GM06990 (cell line): ENCODE results near the gene ACY1.

Experiments
- DNase-seq: peaks from one replicate; pipeline ENCODE4 v3.0.0-alpha.2; 2011; ENCODE audit not compliant: insufficient read length; ENCODE audit errors: extremely low read depth
- H3K27me3 ChIP-seq: replicated peaks from 2 replicates; pipeline ENCODE4 v1.6.0; 2011; ENCODE audit warnings: low read length; ENCODE audit not compliant: control insufficient read depth, insufficient read depth
- H3K36me3 ChIP-seq: 2 replicates; pipeline ENCODE4 v1.5.1; 2011; ENCODE audit warnings: low read length; ENCODE audit not compliant: control insufficient read depth, insufficient read depth
- H3K4me3 ChIP-seq: replicated peaks from 2 replicates; pipeline ENCODE4 v1.5.1; 2011; ENCODE audit warnings: low read depth, mild to moderate bottlenecking, control low read depth, low read length
- TF ChIP-seq, protein P1 (sequence below): IDR thresholded peaks from 2 replicates; pipeline ENCODE4 v1.5.1; 2011; ENCODE audit warnings: low read length, control low read depth, mild to moderate bottlenecking, inconsistent platforms; ENCODE audit not compliant: insufficient read depth, poor library complexity, severe bottlenecking

ACY1 gene

DNA sequence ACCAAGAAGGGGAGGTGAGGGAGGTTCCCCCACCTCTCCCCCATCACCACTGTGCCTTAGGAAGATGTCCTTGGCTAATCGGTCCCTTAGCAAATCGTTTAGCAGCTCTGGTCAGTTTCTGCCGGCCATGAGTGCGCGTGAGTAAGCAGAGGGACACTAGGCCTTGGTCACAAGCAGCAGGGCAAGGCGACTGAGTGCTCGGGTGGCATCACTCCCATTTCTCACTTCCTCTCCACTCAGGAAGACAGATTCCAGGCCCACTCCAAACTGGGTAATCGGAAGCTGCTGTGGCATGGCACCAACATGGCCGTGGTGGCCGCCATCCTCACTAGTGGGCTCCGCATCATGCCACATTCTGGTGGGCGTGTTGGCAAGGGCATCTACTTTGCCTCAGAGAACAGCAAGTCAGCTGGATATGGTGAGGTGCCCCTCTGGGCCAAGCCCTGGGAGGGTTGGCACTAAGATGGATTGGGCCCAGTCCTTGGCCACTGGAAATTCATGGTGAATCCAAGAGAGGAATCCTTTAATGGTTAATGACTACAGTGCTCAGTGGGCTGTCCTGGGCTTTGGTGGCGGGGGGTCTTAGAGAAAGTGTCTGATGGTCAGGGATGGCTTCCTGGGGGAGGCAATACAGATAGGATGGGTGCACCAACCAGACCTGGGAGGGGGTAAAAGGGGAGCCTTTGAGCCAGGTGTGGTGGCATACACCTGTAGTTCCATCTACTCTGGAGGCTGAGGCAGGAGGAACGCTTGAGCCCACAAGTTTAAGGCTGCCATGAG lies 37.2 kb upstream of the ACY1 start:
- TF ChIP-seq, protein P1, sequence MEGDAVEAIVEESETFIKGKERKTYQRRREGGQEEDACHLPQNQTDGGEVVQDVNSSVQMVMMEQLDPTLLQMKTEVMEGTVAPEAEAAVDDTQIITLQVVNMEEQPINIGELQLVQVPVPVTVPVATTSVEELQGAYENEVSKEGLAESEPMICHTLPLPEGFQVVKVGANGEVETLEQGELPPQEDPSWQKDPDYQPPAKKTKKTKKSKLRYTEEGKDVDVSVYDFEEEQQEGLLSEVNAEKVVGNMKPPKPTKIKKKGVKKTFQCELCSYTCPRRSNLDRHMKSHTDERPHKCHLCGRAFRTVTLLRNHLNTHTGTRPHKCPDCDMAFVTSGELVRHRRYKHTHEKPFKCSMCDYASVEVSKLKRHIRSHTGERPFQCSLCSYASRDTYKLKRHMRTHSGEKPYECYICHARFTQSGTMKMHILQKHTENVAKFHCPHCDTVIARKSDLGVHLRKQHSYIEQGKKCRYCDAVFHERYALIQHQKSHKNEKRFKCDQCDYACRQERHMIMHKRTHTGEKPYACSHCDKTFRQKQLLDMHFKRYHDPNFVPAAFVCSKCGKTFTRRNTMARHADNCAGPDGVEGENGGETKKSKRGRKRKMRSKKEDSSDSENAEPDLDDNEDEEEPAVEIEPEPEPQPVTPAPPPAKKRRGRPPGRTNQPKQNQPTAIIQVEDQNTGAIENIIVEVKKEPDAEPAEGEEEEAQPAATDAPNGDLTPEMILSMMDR, result no peak
- no peak for DNase-seq
- H3K36me3 ChIP-seq, result peaks cover 17% of the 10 kb centered on the region
- no peak overlapping the region for H3K4me3 ChIP-seq
- H3K27me3 ChIP-seq, result no peaks in the 10 kb centered on the region

DNA sequence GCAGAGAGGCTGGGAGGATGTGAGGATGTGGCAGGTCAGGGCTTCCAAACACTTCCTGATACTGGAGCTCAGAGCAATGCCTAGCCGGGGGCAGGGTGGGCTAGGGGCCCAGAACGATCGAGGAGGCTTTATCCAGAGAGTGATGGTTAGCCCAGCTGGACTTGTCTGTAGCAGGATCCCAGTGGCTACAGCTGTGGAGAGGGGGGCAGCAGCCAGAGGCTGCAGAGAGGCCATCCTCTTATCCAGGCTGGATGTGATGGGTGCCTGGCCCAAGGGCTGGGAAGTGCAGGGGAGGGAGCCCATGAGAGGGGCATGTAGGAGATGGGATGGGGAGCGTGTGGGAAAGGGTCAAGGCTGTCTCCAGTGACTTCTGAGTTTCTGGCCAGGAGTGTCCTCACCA lies 36.5 kb upstream of the ACY1 start:
- H3K4me3 ChIP-seq, result no peak overlapping the region
- no peak for DNase-seq
- TF ChIP-seq, protein P1, result no peak
- peaks cover 17% of the 10 kb centered on the region for H3K36me3 ChIP-seq
- H3K27me3 ChIP-seq, result no peaks in the 10 kb centered on the region

DNA sequence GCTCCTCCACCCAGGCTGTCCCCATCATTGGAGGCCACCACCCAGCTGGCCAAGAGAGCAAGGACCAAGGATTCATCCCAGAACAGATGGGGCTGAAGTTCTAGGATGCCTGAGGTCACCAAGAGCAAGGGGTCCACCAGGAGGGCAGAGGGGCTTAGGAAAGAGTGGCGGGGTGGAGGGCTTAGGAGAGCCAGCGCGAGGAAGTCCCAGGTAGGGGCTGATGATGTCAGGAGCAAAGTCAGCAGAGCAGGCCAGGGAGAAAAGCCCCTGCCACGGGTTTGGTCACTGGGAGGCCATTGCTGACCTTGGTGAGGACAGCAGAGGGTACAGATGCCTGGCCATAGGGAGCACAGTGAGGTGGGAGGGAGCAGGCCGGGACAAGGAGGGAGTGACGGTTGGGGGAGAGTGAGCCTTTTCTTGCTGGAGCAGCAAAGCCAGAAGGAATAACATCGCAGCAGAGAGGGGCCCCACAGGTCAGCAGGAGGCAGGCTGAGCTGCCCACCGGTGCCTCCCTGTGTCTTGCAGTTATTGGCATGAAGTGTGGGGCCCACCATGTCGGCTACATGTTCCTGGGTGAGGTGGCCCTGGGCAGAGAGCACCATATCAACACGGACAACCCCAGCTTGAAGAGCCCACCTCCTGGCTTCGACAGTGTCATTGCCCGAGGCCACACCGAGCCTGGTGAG lies 36.0 kb upstream of the ACY1 start:
- Histone ChIP-seq H3K36me3 (peaks cover 17% of the 10 kb centered on the region), H3K4me3 (no peak overlapping the region), H3K27me3 (no peaks in the 10 kb centered on the region)
- TF ChIP-seq, protein P1, result no peak
- DNase-seq, result no peak

DNA sequence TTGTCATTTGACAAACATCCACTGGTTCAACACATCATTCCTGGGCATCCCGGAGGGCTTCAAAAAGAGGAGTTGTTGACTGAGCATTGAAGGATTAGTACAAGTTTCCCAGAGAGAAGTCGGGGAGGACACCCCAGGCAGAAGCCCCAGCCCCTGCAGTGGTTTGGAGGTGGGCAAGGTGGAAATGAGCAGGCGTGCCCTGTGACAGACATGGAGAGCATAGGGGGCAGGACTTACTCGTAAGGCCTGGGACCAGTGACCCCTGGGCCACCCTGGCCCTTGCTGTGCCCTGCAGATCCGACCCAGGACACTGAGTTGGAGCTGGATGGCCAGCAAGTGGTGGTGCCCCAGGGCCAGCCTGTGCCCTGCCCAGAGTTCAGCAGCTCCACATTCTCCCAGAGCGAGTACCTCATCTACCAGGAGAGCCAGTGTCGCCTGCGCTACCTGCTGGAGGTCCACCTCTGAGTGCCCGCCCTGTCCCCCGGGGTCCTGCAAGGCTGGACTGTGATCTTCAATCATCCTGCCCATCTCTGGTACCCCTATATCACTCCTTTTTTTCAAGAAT lies 35.2 kb upstream of the ACY1 start:
- no peak overlapping the region for H3K4me3 ChIP-seq
- H3K36me3 ChIP-seq, result peaks cover 17% of the 10 kb centered on the region
- TF ChIP-seq, protein P1, result no peak
- no peak for DNase-seq
- H3K27me3 ChIP-seq, result no peaks in the 10 kb centered on the region

DNA sequence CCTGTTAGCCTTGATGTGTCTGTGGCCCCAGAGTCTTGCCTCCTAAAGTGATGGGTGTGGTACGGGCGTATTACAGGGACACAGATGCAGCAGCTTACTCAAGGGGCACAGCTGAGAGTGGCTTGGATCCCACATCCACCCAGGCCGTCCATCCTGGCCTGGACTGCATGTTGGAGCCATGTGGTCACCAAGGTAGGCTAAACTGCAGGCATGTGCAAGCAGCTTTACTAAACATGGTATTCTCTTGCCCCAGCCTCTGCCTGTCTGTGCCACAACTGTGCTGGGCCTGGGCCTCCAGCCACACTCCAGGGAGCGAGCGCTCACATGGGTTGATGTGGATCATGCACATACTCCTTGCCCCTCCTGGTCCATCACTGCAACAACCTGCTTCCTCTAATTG lies 34.2 kb upstream of the ACY1 start:
- TF ChIP-seq, protein P1, result no peak
- DNase-seq, result no peak
- no peaks in the 10 kb centered on the region for H3K27me3 ChIP-seq
- H3K36me3 ChIP-seq, result peaks cover 17% of the 10 kb centered on the region
- no peak overlapping the region for H3K4me3 ChIP-seq
